ENCODE measurements around the gene DPP4. TPM values are rescaled to one million over a fixed set of nuclear protein-coding genes. Genes with fewer than 3 reads are reported as not detected.

DPP4 gene
- 0.49 TPM for polyA plus RNA-seq (2013, experiment 1 of 2)
- 0.57 TPM for polyA plus RNA-seq (2013, experiment 2 of 2)

DNA sequence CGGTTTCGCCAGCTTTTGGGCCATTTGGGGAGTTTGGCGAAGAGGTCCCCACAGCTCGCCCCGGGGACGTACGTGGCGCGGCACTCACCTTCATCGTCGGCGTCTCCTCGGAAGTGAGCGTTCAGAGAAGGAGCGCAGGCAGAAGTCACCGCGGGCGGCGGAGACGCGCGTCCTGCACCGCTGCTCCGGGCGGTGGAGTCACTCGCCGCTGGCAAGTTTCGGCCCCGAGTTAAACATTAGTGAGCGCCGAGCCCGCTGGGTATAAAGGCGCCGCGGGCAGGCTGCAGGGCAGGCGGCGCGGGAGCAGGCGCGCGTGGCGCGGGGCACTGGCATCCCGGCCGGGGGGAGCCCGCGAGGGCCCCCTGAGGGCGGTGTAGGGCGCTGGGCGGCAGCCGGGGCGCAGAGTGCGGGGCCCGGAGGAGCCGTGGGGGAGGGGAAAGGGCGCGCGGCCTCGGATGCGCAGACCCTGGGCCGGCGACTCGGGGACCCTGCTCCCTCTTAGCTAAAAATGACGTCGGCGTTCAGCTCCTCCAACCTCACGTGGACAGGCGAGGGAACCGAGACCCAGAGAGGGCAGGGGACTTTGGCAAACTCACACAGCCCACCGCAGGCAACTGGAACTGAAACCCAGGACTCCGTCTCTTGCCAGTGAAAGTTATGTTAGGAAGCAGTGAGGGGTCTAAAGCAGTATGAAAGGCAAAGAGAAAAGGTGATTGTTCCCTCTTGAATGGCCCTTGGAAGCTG is at the start of gene DPP4:
TSS of gene DPP4 (minus strand) at position 328 of the 744 bp plus-strand sequence. CDS start at position 94, 234 bp downstream.
- Histone ChIP-seq H2AK5ac (ENCODE audit: low read length) (no peak within 1 kb of the TSS), H3K56ac (ENCODE audit: low read length) (peak within 1 kb of the TSS; percentile 79), H3K27me3 (ENCODE audit: insufficient read depth, low read length, poor library complexity) (peaks cover 3% of the 10 kb centered on the region), H2BK5ac (ENCODE audit: low read length) (no peak within 1 kb of the TSS), H3K36me3 (ENCODE audit: control insufficient read depth, insufficient read depth, low read length) (no peaks in the 10 kb centered on the region), H4K8ac (ENCODE audit: low read depth, low read length) (no peak within 1 kb of the TSS), H3K79me2 (ENCODE audit: control insufficient read depth, insufficient read depth, low read length) (no peaks in the 10 kb centered on the region), H4K5ac (ENCODE audit: low read length) (no peak within 1 kb of the TSS), H2BK120ac (ENCODE audit: low read depth, low read length) (peak within 1 kb of the TSS; percentile 16), H3K27ac (ENCODE audit: low read depth, low read length) (no peak within 1 kb of the TSS), H3K4ac (ENCODE audit: low read depth, low read length) (peak within 1 kb of the TSS; percentile 65), H3K9ac (ENCODE audit: low read length) (peak within 1 kb of the TSS; percentile 40), H3K23ac (ENCODE audit: low read length) (no peak within 1 kb of the TSS), H3K4me1 (ENCODE audit: control insufficient read depth, low read depth, low read length) (peaks cover 10% of the 10 kb centered on the region), H3K79me1 (ENCODE audit: low read length) (no peaks in the 10 kb centered on the region), H3K4me2 (ENCODE audit: low read length) (peak within 1 kb of the TSS; percentile 88), H2BK15ac (replicated peaks; ENCODE audit: low read depth) (no peak within 1 kb of the TSS), H3K18ac (ENCODE audit: low read length) (peak within 1 kb of the TSS; percentile 41), H3K4me3 (ENCODE audit: low read length) (peak within 1 kb of the TSS; percentile 22)
- WGBS (ENCODE audit: extremely low coverage, insufficient coverage, low lambda C conversion rate): no CpG with 5 or more reads among the region's 71 CpGs
- DNase-seq: peak; percentile 78

DNA sequence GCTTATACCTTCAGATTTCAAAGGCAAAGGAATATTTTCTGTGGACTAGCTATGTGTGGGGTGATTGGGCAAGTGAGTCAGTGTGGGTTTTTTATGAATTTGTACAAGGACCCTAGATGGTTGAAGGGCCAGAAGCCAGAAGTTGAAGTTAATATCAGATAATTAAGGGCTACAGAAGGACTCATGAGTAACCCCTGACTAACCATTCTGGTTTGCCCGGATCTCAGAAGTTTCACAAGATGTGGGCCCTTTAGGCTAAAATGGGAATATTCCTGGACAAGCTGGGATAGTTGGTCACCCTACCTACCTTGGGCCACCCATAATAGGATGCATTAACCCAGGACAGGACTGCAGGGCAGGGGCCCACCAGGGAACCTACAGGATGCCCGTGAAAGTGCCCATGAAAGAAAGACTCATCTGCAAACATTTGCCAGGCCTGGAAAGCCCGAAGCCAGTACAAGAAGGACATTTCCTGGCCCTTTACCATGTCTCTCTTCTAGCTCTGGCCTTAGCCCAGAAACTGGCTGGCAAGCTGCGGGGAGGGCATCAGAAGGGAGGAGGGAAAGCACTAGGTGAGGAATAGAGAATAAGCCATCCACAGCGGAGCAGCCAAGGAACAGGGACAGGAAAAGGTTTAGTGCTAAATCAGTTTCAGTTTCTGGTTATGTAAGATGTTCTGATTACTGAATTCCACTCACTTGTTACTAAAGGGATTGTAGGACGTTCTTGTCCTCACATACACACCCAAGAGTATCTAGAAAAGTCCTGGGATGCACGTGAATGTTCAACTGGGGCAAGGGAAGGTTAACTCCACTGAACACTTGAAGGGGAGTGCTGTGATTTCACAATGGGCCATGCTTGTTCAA is 44.4 kb upstream of the DPP4 start:
- Histone ChIP-seq H2BK120ac (ENCODE audit: low read depth, low read length) (no peak overlapping the region), H3K56ac (ENCODE audit: low read length) (no peak overlapping the region), H4K8ac (ENCODE audit: low read depth, low read length) (no peak overlapping the region), H3K4me2 (ENCODE audit: low read length) (no peak overlapping the region), H3K27me3 (ENCODE audit: insufficient read depth, low read length, poor library complexity) (no peaks in the 10 kb centered on the region), H2BK5ac (ENCODE audit: low read length) (no peak overlapping the region), H3K4me3 (ENCODE audit: low read length) (no peak overlapping the region), H3K18ac (ENCODE audit: low read length) (no peak overlapping the region), H3K9ac (ENCODE audit: low read length) (no peak overlapping the region), H2BK15ac (replicated peaks; ENCODE audit: low read depth) (no peak overlapping the region), H4K5ac (ENCODE audit: low read length) (no peak overlapping the region), H3K4ac (ENCODE audit: low read depth, low read length) (no peak overlapping the region), H3K23ac (ENCODE audit: low read length) (no peak overlapping the region), H3K79me1 (ENCODE audit: low read length) (no peaks in the 10 kb centered on the region), H3K79me2 (ENCODE audit: control insufficient read depth, insufficient read depth, low read length) (no peaks in the 10 kb centered on the region), H3K27ac (ENCODE audit: low read depth, low read length) (no peak overlapping the region), H2AK5ac (ENCODE audit: low read length) (no peak overlapping the region), H3K36me3 (ENCODE audit: control insufficient read depth, insufficient read depth, low read length) (no peaks in the 10 kb centered on the region), H3K4me1 (ENCODE audit: control insufficient read depth, low read depth, low read length) (no peaks in the 10 kb centered on the region)
- DNase-seq: no peak
- WGBS (ENCODE audit: extremely low coverage, insufficient coverage, low lambda C conversion rate): no CpG with 5 or more reads among the region's 7 CpGs

DNA sequence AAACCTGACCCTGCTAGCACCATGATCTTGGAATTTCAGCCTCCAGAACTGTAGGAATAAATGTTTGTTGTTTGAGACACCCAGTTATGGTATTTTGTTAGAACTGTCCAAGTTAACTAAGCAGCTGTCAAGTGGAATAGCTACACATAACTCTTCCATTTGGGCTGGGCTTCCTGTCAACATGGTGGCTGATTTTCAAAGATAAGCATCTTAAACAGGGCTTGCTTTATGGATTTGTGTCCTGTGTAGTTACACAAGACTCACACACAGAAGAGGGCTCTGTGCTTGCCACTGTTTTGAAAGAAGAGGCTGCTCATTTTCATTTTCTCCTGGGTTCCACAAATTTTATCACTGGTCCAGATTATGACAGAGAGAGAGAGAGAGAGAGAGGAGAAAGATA is 42.3 kb upstream of the DPP4 start:
- no peaks in the 10 kb centered on the region for H3K79me1 ChIP-seq (ENCODE audit: low read length)
- H2AK5ac ChIP-seq (ENCODE audit: low read length): no peak overlapping the region
- no peak overlapping the region for H2BK120ac ChIP-seq (ENCODE audit: low read depth, low read length)
- H3K4me1 ChIP-seq (ENCODE audit: control insufficient read depth, low read depth, low read length): peaks cover 3% of the 10 kb centered on the region
- H3K9ac ChIP-seq (ENCODE audit: low read length): no peak overlapping the region
- no peak overlapping the region for H2BK15ac ChIP-seq (replicated peaks; ENCODE audit: low read depth)
- H3K23ac ChIP-seq (ENCODE audit: low read length): no peak overlapping the region
- H3K18ac ChIP-seq (ENCODE audit: low read length): no peak overlapping the region
- H3K27me3 ChIP-seq (ENCODE audit: insufficient read depth, low read length, poor library complexity): no peaks in the 10 kb centered on the region
- H3K79me2 ChIP-seq (ENCODE audit: control insufficient read depth, insufficient read depth, low read length): no peaks in the 10 kb centered on the region
- H3K56ac ChIP-seq (ENCODE audit: low read length): no peak overlapping the region
- DNase-seq: no peak
- H3K4me3 ChIP-seq (ENCODE audit: low read length): no peak overlapping the region
- H3K4me2 ChIP-seq (ENCODE audit: low read length): no peak overlapping the region
- H4K5ac ChIP-seq (ENCODE audit: low read length): no peak overlapping the region
- H3K27ac ChIP-seq (ENCODE audit: low read depth, low read length): no peak overlapping the region
- no peaks in the 10 kb centered on the region for H3K36me3 ChIP-seq (ENCODE audit: control insufficient read depth, insufficient read depth, low read length)
- no peak overlapping the region for H3K4ac ChIP-seq (ENCODE audit: low read depth, low read length)
- H4K8ac ChIP-seq (ENCODE audit: low read depth, low read length): no peak overlapping the region
- H2BK5ac ChIP-seq (ENCODE audit: low read length): no peak overlapping the region

DNA sequence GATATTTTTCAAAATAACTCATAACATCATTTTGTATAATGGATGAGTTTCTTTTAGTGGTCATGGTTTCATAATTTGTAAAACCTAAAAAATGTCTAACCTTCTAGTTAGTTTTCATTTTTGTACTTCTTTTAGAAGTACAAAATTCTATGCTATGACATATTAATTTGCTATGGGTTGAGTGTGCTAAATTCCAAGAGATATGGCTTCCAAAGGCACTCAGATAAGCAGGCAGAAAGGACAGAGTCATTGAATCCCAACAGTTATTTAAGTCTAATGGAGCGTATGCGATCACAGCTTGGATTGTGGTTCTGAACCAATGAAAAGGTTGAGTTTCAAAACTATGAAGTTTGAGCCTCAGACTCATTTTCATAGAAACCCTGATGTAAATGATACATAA is 41.1 kb upstream of the DPP4 start:
- H2BK15ac ChIP-seq (replicated peaks; ENCODE audit: low read depth): no peak overlapping the region
- H3K23ac ChIP-seq (ENCODE audit: low read length): no peak overlapping the region
- no peak overlapping the region for H3K18ac ChIP-seq (ENCODE audit: low read length)
- no peak overlapping the region for H3K4me2 ChIP-seq (ENCODE audit: low read length)
- H3K56ac ChIP-seq (ENCODE audit: low read length): no peak overlapping the region
- H3K4me1 ChIP-seq (ENCODE audit: control insufficient read depth, low read depth, low read length): peaks cover 3% of the 10 kb centered on the region
- no peak overlapping the region for H4K8ac ChIP-seq (ENCODE audit: low read depth, low read length)
- H3K36me3 ChIP-seq (ENCODE audit: control insufficient read depth, insufficient read depth, low read length): no peaks in the 10 kb centered on the region
- no CpG with 5 or more reads among the region's 2 CpGs for WGBS (ENCODE audit: extremely low coverage, insufficient coverage, low lambda C conversion rate)
- H4K5ac ChIP-seq (ENCODE audit: low read length): no peak overlapping the region
- no peak overlapping the region for H3K27ac ChIP-seq (ENCODE audit: low read depth, low read length)
- no peaks in the 10 kb centered on the region for H3K79me1 ChIP-seq (ENCODE audit: low read length)
- H2AK5ac ChIP-seq (ENCODE audit: low read length): no peak overlapping the region
- no peak overlapping the region for H3K9ac ChIP-seq (ENCODE audit: low read length)
- no peak overlapping the region for H2BK5ac ChIP-seq (ENCODE audit: low read length)
- H2BK120ac ChIP-seq (ENCODE audit: low read depth, low read length): no peak overlapping the region
- no peaks in the 10 kb centered on the region for H3K27me3 ChIP-seq (ENCODE audit: insufficient read depth, low read length, poor library complexity)
- H3K4me3 ChIP-seq (ENCODE audit: low read length): no peak overlapping the region
- H3K79me2 ChIP-seq (ENCODE audit: control insufficient read depth, insufficient read depth, low read length): no peaks in the 10 kb centered on the region
- DNase-seq: no peak
- no peak overlapping the region for H3K4ac ChIP-seq (ENCODE audit: low read depth, low read length)

DNA sequence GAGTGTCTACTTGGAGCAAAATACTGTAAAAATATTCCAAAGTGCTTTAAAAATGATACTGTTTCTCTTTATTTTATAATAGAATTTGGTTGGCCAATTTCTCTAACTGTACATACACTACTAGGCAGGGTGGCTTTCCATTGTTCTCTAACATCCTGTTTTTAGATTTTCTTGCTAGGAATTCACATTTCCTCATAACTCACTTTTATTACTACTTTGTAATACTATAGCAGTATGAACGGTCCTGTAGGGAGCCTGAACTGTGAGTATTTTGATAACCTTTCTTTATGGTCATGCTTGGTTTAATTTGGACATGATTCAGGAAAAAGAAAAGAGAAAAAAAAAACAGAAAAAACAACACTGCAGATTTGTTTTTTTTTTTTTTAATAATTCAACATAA is 40.3 kb upstream of the DPP4 start:
- no peak overlapping the region for H3K4me2 ChIP-seq (ENCODE audit: low read length)
- no peak overlapping the region for H2BK120ac ChIP-seq (ENCODE audit: low read depth, low read length)
- H3K9ac ChIP-seq (ENCODE audit: low read length): no peak overlapping the region
- no peaks in the 10 kb centered on the region for H3K79me1 ChIP-seq (ENCODE audit: low read length)
- H2BK15ac ChIP-seq (replicated peaks; ENCODE audit: low read depth): no peak overlapping the region
- H2AK5ac ChIP-seq (ENCODE audit: low read length): no peak overlapping the region
- WGBS (ENCODE audit: extremely low coverage, insufficient coverage, low lambda C conversion rate): no CpG with 5 or more reads among the region's 1 CpG
- H3K4ac ChIP-seq (ENCODE audit: low read depth, low read length): no peak overlapping the region
- H3K18ac ChIP-seq (ENCODE audit: low read length): no peak overlapping the region
- no peak overlapping the region for H3K56ac ChIP-seq (ENCODE audit: low read length)
- no peaks in the 10 kb centered on the region for H3K79me2 ChIP-seq (ENCODE audit: control insufficient read depth, insufficient read depth, low read length)
- H3K4me1 ChIP-seq (ENCODE audit: control insufficient read depth, low read depth, low read length): peaks cover 3% of the 10 kb centered on the region
- H2BK5ac ChIP-seq (ENCODE audit: low read length): no peak overlapping the region
- H4K5ac ChIP-seq (ENCODE audit: low read length): no peak overlapping the region
- H3K27me3 ChIP-seq (ENCODE audit: insufficient read depth, low read length, poor library complexity): no peaks in the 10 kb centered on the region
- no peak for DNase-seq
- no peak overlapping the region for H4K8ac ChIP-seq (ENCODE audit: low read depth, low read length)
- H3K4me3 ChIP-seq (ENCODE audit: low read length): no peak overlapping the region
- H3K27ac ChIP-seq (ENCODE audit: low read depth, low read length): no peak overlapping the region
- no peaks in the 10 kb centered on the region for H3K36me3 ChIP-seq (ENCODE audit: control insufficient read depth, insufficient read depth, low read length)
- no peak overlapping the region for H3K23ac ChIP-seq (ENCODE audit: low read length)

Measured in mesendoderm (in vitro differentiated cells).